Measurements from ENCODE around the gene ALG9.

GRCh38 chr11:111910676-111911562, 39.5 kb upstream of the ALG9 start:
- TF ChIP-seq CTCF (IDR thresholded peaks at IDR 0.05) (peak in 1 of 3 donors; percentile 10), POLR2A (IDR thresholded peaks at IDR 0.05) (no peak), POLR2AphosphoS5 (IDR thresholded peaks at IDR 0.05) (peak in 1 of 3 donors; percentile 47)

Measured in breast epithelium (tissue), 3 donors.